ENCODE results near the gene CYLD.

Gene CYLD

DNA sequence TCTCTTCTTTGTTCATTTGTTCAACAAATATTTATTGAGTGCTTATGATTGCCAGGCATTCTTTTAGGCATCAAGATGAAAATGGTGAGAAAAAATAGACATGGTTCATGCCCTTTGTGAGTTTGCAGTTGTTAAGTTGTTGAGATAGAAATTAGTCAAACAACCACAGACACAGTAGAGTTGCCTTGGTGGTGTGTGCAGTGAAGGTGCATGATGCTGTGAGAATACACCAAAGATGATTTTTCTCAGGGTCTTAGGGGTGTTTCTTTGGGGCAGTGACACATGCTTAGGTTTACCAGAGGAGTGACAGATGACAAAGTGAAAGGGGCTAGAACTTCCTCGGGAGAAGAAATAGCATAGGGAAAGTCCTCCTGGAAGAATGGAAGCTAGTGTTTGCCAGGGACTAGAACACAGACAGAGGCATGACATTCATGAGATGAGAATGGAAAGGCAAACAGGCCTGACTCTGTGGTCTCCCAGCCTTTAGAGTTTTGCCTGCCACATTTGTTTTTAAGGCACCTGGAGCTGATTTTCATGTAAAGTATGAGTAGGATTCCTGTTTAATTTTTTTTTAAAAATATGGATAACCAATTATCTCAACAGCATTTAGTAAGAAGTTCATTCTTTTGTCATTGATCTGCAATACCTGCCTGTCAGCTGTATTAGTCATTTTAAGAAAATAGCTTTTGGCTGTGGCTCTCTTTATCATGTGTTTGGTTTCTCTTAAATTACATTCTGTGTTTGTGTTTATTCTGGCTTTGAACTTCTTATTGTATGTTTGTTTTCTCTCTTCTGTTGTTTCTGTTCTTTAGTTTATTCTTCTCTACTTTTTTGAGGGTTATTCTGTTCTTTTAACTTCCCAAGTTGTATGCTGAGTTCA, 36.6 kb downstream of the CYLD start:
- no peak for DNase-seq (ENCODE audit: low read depth in 2 of 2)

- no peak for DNase-seq (ENCODE audit: low read depth in 2 of 2)
Observed at GRCh38 chr16:50781043-50781442, 39.2 kb downstream of the CYLD start.

DNA sequence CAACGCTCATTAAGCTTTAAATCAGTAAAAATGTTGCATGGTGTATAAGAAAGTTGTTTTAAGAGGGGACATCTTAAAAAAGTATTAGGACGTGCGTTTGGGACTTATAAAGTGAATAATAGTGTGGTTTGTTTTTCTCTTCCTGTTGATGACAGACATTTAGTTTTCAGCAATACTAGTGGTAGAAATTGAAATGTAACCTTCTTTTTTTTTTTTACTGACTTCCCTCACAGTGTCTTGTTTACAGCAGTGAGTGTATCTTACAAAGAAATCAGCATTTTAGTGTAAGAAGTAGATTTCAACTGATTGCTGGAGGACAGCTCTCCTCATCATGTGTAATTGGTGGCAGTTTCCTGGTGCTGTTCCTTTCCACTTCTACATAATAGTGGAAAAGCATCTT, 39.6 kb downstream of the CYLD start:
- DNase-seq (ENCODE audit: low read depth in 2 of 2) = no peak

DNA sequence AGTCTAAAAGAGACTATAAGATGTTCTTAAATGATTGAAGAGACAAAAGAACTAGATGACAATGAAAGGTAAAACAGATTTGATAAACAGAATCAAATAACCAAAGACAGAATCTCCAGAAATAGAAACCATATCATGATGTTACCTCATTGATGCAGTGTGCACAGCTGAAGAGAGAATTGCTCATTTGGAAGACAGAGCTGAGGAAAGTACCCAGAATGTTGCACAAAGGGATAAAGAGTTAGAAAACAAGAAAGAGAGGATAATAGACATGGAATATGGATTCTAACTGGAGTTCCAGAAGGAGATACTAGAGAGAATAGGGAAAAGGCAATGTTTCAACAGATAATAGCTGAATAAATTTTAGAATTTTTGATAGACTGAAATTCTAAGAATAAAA, 47.9 kb downstream of the CYLD start:
- DNase-seq (ENCODE audit: low read depth in 2 of 2) = no peak

- DNase-seq (ENCODE audit: low read depth in 2 of 2) = no peak
Observed at GRCh38 chr16:50791522-50791921, 49.6 kb downstream of the CYLD start.

GRCh38 chr16:50796829-50797228, 54.9 kb downstream of the CYLD start:
- no peak for DNase-seq (ENCODE audit: low read depth in 2 of 2)

DNA sequence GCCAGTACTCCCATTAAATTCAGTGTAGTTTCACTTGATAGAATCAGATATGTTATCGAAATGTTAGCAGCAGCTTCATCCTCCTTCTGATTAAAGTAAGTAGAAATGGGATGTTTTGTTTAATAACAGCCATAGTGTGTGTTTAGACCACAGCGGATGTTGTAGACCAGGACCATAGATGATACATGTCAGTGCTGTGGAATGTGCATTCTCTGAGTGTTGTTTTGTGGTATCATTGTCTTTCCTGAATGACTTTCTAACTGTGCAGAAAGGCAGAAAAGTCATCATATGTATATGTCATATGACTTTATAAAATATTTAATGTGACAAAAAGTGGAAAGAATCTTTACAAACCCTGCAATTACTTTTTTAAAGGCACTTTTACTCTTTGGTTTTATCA, 55.6 kb downstream of the CYLD start:
- no peak for DNase-seq (ENCODE audit: low read depth in 2 of 2)

DNA sequence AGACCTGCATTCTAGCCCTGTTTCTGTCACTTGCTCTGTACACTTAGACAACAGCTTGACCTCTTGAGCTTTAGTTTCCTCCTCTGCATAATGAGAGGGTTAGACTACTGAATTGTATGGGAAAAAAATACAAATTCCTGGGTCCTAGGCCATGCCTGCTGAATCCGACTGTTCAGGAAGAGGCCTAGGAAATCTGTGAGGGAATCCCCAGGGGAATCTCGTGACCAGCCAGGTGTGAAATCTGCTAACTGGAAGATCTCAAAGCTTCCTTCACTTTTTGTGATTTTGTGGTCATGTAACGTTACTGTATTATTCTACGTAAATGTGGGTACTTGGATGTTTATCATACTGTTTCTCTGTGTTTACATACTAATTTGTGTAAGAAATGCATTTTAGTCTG, 58.2 kb downstream of the CYLD start:
- no peak for DNase-seq (ENCODE audit: low read depth in 2 of 2)

GRCh38 chr16:50801036-50801435, 59.1 kb downstream of the CYLD start:
- DNase-seq (ENCODE audit: low read depth in 2 of 2) = no peak

DNA sequence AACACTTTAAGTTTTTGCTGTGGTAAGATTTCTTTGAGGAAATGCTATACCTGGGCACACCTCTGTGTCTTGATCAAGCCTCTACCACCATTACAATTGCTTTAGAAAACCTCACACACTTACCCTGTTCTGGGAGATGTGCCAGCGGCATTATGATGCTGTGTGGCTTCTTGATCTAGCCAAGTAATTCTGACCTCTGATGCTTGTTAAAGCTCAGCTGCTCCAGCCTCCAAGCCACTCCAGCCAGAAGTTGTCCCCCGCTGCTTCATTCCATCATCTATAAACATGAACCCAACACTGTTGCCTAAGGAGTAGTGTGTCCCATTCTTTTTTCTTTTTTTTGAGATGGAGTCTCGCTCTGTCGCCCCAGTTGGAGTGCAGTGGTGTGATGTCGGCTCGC, 60.1 kb downstream of the CYLD start:
- no peak for DNase-seq (ENCODE audit: low read depth in 2 of 2)

DNA sequence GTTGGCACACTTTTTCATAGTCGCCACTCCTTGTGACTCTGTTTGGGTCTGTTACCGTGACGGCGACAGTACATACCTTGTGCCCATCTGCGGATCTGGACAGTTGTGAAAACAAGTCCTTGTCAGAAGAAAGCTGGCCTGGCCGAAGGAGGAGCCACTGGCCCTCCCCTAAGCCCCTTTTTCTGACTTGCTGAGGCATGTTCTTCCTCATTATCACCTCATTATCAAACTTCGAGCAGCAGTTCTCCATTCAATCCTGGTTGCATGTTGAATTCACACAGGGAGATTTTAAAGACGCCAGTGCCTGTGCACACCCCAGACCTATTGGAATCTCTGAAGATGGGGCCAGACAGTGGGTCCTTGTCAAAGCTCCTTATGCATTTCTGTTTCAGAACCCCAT, 61.1 kb downstream of the CYLD start:
- DNase-seq (ENCODE audit: low read depth in 2 of 2) = no peak

DNA sequence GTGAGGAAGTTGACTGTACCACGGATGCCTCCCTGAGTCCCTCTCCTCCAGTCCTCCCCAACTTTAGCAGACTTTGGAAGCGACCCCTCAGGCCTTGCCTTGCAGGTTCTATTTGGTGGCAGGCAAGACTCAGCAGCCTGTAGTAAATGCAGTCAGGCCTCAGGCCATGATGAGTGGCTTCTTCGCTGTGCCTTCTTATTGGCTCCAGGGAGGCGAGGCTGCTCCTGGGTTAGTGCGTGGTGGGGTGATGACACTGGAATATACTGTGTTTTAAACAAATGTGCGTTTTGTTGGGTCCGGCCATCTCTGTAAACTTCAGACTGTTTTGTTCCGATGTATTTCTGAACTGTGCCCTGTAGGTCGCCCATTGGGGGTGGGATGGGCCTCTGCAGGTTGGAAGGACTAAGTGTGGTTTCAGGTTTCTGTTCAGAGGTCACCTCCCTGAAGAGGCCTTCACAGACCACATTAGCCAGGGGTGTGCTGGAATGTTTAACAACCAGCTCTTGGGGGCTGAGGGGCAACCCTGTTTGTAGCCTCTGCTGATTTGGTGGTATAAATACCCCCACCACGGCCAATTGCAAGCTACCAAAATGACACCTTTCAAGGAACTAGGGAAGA, 62.5 kb downstream of the CYLD start:
- DNase-seq (ENCODE audit: low read depth in 2 of 2) = no peak

DNA sequence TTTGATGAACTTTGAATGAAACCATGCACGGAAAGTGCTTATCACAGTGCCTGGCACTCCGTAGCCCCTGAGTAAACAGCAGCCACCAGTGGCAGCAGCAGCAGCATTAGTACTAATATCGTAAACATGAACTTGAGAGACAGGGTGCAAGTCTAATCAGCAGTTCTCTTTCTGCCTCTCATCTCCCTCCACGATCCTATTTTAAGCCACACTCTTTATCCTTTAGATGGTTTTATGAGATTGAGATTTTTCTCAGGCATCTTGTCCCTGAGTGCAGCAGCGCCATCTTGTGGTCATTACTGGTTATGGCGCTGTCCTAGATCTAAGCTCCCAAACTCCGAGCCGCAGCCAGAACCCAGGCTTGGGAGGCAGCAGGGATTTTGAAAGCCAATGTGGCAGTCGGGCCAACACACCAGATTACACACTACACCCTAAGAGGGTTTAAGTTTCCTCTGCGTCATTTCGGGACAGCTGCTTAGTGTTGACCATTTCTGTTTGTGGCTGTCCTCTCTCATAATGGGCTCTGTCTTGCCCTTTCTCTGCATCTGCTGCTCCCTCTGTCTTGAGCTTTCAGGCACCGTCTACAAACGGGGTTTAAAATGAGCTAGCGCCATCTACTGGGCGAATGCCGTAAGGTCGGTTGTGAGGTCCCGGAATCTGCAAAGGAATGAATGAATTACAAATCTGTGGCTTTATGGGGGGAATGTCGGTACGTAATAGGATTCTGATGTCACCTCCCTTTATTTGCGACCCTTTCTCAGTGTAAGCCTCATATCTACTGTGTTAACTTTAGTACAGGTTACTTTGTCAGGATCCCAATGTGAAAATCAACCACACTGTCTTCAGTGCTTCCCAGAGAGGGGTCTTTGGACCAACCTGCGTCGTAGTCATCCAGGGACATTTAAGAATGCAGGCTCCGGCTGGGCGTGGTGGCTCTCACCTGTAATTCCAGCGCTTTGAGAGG, 64.5 kb downstream of the CYLD start:
- peak; percentile 56 to 76 for DNase-seq (ENCODE audit: low read depth in 2 of 2)

DNA sequence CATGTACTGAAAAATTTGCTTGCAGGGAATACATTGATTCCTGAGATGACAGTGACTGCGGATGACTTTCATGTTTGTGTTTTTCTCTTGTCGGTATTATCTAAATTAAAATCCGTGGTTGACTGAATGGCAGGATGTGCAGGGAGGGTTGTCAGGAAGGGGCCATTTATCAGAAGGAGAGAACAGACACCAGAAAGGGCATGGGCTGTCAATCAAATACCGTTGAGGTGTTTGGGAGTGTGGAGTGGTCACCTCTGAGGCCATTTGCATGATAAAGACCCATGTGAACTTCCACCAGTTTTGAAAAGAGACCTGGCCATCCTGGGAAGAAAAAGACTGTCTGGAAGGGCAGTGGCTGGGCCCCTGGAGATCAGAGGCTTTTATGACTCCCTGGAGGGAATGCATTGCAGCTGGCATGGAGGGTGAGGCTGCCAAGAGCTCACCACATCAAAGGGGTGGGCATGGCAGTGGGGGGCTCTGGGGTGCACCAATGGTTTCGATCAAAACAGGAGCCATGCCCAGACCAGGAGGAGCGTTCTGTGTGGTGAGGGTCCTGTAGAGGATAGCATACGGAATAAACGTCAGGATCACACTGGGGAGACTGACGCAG, 67.1 kb downstream of the CYLD start:
- DNase-seq (ENCODE audit: low read depth in 2 of 2) = no peak

DNA sequence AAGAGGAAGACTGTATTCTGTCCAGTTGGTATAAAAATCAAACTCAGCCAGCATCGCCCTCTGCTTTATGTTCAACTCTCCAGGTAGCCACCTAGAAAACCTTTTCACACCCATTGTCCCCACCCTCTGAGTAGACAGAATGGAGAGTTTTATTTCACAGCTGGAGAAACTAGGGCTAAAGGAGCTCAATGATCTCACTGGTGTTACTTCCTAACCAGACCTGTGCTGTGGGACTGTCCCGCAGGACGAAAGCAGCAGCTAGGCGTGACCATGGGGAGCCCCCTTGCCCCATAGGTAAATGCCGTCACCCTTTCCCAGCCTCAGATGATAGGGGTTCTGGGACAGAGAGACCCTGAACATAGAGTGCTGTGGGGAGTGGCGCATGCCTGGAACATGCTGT, 67.7 kb downstream of the CYLD start:
- no peak for DNase-seq (ENCODE audit: low read depth in 2 of 2)

- no peak for DNase-seq (ENCODE audit: low read depth in 2 of 2)
Observed at GRCh38 chr16:50810241-50810965, 68.5 kb downstream of the CYLD start.

GRCh38 chr16:50812046-50812445, 70.2 kb downstream of the CYLD start:
- DNase-seq (ENCODE audit: low read depth in 2 of 2) = no peak

GRCh38 chr16:50812876-50813466, 71.1 kb downstream of the CYLD start:
- DNase-seq (ENCODE audit: low read depth in 2 of 2) = no peak

- no peak for DNase-seq (ENCODE audit: low read depth in 2 of 2)
Observed at GRCh38 chr16:50814052-50814451, 72.2 kb downstream of the CYLD start.

- no peak for DNase-seq (ENCODE audit: low read depth in 2 of 2)
Observed at GRCh38 chr16:50814541-50814940, 72.7 kb downstream of the CYLD start.

DNA sequence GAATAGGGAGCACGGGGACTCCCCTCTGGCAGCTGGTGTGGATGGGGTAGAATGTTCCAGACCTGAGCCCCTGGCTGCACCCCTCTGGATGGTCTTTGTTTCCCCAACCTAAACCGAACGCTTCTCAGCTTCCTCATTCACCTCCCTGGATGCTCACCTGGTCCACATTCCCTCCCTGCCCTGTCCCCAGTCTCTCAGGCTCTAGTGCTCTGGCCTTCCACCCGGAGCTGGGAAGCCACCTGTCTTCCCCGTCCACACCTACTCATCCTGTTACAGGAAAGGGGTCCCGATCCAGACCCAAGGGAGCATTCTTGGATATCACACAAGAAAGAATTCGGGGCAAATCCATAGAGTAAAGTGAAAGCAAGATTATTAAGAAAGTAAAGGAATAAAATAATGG, 73.5 kb downstream of the CYLD start:
- no peak for DNase-seq (ENCODE audit: low read depth in 2 of 2)

All from stimulated activated CD8-positive, alpha-beta memory T cell treated with anti-CD3 and anti-CD28 coated beads, Interleukin-15, amount 100 ng/mL, for 4 hours (primary cell).